ENCODE results near the gene PRDM15. TPM values are rescaled to one million over a fixed set of nuclear protein-coding genes. Genes with fewer than 3 reads are reported as not detected.
A peak's percentile ranks its signal among the peaks of the same experiment; 100 is the strongest.

The PRDM15 gene
- total RNA-seq, 1 donor from 2014 or later: 13.6 TPM

- intact Hi-C loops (cut with micrococcal nuclease): loop anchor here (5.0 kb wide), 1 partner anchor 227 kb away; no protein-coding TSS in a partner anchor
- ATAC-seq (ENCODE audit: low read depth) (no peak), DNase-seq (no peak)
- H3K4me3 Mint-ChIP-seq: no peak overlapping the region
- H3K4me1 Mint-ChIP-seq: peaks cover 47% of the 10 kb centered on the region
- no peak overlapping the region for H3K27ac Mint-ChIP-seq
- no peaks in the 10 kb centered on the region for H3K9me3 Mint-ChIP-seq
- H3K36me3 Mint-ChIP-seq (ENCODE audit: low read depth): peaks cover 56% of the 10 kb centered on the region
- POLR2A ChIA-PET: no interaction called here
- TF ChIP-seq, protein P1, sequence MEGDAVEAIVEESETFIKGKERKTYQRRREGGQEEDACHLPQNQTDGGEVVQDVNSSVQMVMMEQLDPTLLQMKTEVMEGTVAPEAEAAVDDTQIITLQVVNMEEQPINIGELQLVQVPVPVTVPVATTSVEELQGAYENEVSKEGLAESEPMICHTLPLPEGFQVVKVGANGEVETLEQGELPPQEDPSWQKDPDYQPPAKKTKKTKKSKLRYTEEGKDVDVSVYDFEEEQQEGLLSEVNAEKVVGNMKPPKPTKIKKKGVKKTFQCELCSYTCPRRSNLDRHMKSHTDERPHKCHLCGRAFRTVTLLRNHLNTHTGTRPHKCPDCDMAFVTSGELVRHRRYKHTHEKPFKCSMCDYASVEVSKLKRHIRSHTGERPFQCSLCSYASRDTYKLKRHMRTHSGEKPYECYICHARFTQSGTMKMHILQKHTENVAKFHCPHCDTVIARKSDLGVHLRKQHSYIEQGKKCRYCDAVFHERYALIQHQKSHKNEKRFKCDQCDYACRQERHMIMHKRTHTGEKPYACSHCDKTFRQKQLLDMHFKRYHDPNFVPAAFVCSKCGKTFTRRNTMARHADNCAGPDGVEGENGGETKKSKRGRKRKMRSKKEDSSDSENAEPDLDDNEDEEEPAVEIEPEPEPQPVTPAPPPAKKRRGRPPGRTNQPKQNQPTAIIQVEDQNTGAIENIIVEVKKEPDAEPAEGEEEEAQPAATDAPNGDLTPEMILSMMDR (IDR thresholded peaks at IDR 0.05): no peak
- H3K27me3 Mint-ChIP-seq: no peaks in the 10 kb centered on the region
- CTCF ChIA-PET: no interaction called here
Measured at GRCh38 chr21:41834926-41835663, 44.0 kb downstream of the PRDM15 start.

- ChIA-PET CTCF (interaction anchor here (1.5 to 2.0 kb wide), 2 partner anchors 18 to 284 kb away, joined by 6 to 10 read pairs; no protein-coding TSS in a partner anchor), POLR2A (interaction anchor here (1.2 to 1.9 kb wide), 4 partner anchors 29 to 284 kb away, joined by 3 to 5 read pairs (median 4); partner anchors contain the start of gene ZBTB21)
- intact Hi-C loops (cut with micrococcal nuclease): loop anchor here (5.0 kb wide), 1 partner anchor 228 kb away; no protein-coding TSS in a partner anchor
- Mint-ChIP-seq H3K9me3 (no peaks in the 10 kb centered on the region), H3K27ac (no peak overlapping the region), H3K36me3 (ENCODE audit: low read depth) (peaks cover 50% of the 10 kb centered on the region), H3K4me3 (no peak overlapping the region), H3K27me3 (no peaks in the 10 kb centered on the region), H3K4me1 (peaks cover 47% of the 10 kb centered on the region)
- DNase-seq: no peak
- TF ChIP-seq, protein P1 (IDR thresholded peaks at IDR 0.05): no peak
- ATAC-seq (ENCODE audit: low read depth): no peak
Measured at GRCh38 chr21:41834252-41834925, 44.8 kb downstream of the PRDM15 start.

DNA sequence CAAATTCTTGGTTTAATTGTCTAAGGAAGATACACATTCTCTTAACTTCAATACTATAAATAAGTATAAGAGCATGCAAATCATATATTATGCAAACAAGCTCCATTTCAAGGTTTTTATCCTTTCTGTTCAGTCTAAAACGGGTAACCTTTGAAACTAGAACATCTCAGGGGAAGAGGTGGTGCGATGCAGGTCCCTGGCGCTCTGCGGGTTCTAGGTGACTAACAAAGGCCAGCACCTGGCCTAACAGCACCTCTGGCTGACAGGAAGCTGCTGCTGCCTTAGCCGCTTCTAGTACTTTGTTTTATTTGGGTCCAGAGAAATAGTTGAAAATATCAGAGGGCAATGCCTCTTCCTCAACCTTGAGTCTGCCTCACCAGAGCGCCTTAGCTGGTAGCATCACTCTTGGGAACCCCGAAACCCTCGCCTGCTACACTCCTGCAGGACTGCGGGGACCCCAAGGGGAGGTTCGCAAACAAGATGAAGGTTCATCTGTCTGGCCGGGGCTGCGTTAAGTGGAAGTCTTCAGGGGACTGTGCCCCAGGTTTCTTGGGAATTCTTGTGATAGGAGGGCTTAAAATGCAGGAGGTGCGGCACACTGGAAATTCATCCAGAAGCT lies 45.5 kb downstream of the PRDM15 start:
- POLR2A ChIA-PET: interaction anchor here (0.9 to 1.9 kb wide), 6 partner anchors 17 to 284 kb away, joined by 3 to 7 read pairs (median 4); partner anchors contain the start of gene ZBTB21
- CTCF ChIA-PET: interaction anchor here (0.9 to 2.0 kb wide), 3 partner anchors 17 to 285 kb away, joined by 3 to 10 read pairs (median 6); no protein-coding TSS in a partner anchor
- peak overlapping the region; percentile 44 for H3K4me3 Mint-ChIP-seq

GRCh38 chr21:41832596-41833496 lies 46.3 kb downstream of the PRDM15 start:
- H3K27me3 Mint-ChIP-seq: no peaks in the 10 kb centered on the region
- ATAC-seq (ENCODE audit: low read depth) (peak; percentile 67), DNase-seq (no peak)
- peak overlapping the region; percentile 44 for H3K4me3 Mint-ChIP-seq
- H3K27ac Mint-ChIP-seq: peak overlapping the region; percentile 20
- H3K36me3 Mint-ChIP-seq (ENCODE audit: low read depth): peaks cover 35% of the 10 kb centered on the region
- ChIA-PET CTCF (interaction anchor here (0.9 to 2.0 kb wide), 3 partner anchors 16 to 285 kb away, joined by 3 to 10 read pairs (median 6); no protein-coding TSS in a partner anchor), POLR2A (interaction anchor here (0.9 to 1.9 kb wide), 6 partner anchors 16 to 285 kb away, joined by 3 to 7 read pairs (median 4); partner anchors contain the start of gene ZBTB21)
- TF ChIP-seq, protein P1 (IDR thresholded peaks at IDR 0.05): no peak
- H3K9me3 Mint-ChIP-seq: no peaks in the 10 kb centered on the region
- intact Hi-C loops (cut with micrococcal nuclease): loop anchor here (2.0 to 5.0 kb wide), 2 partner anchors 36 to 229 kb away; no protein-coding TSS in a partner anchor
- H3K4me1 Mint-ChIP-seq: peaks cover 45% of the 10 kb centered on the region

More for the DNA sequence above, 45.5 kb downstream of the PRDM15 start:
- no peaks in the 10 kb centered on the region for H3K9me3 Mint-ChIP-seq
- TF ChIP-seq, protein P1 (IDR thresholded peaks at IDR 0.05): no peak
- H3K36me3 Mint-ChIP-seq (ENCODE audit: low read depth): peaks cover 43% of the 10 kb centered on the region
- DNase-seq: no peak
- intact Hi-C loops (cut with micrococcal nuclease): loop anchor here (2.0 to 5.0 kb wide), 2 partner anchors 35 to 229 kb away; no protein-coding TSS in a partner anchor
- H3K4me1 Mint-ChIP-seq: peaks cover 47% of the 10 kb centered on the region
- no peak overlapping the region for H3K27ac Mint-ChIP-seq
- peak; percentile 66 for ATAC-seq (ENCODE audit: low read depth)
- no peaks in the 10 kb centered on the region for H3K27me3 Mint-ChIP-seq
